ENCODE measurements around the gene THSD4. TPM values are rescaled to one million over a fixed set of nuclear protein-coding genes. Genes with fewer than 3 reads are reported as not detected.
A peak's percentile ranks its signal among the peaks of the same experiment; 100 is the strongest.

Gene THSD4
- total RNA-seq, 1 experiment from 2014 or later = 29.3 TPM

GRCh38 chr15:71334873-71335272, 219.6 kb downstream of the THSD4 start:
- TF ChIP-seq EZH2 (IDR thresholded peaks at IDR 0.05; ENCODE audit: low read depth) (no peak), CTCF (conservative IDR thresholded peaks at IDR 0.05) (no peak)
- H3F3A ChIP-seq (ENCODE audit: insufficient read depth, low read depth) = peaks cover 26% of the 10 kb centered on the region
- H4K20me1 ChIP-seq (ENCODE audit: insufficient read depth) = no peaks in the 10 kb centered on the region
- no peaks in the 10 kb centered on the region for H3K9me3 ChIP-seq (ENCODE audit: insufficient read depth, low read depth)
- peak overlapping the region; percentile 97; the same call in 1 of the 2 replicates for H3K27ac ChIP-seq
- H3K27me3 ChIP-seq (ENCODE audit: insufficient read depth, low read depth) = no peaks in the 10 kb centered on the region
- DNase-seq = no peak
- H3K36me3 ChIP-seq (ENCODE audit: low read depth) = peaks cover 3% of the 10 kb centered on the region; the same call in 1 of the 2 replicates
- BruUV-seq (replicated peaks) = no TSS peak
- ChIA-PET POLR2A (ENCODE audit: unreplicated experiment) (interaction anchor here (0.6 kb wide), 1 partner anchor 1678 kb away, joined by 6 read pairs; no protein-coding TSS in a partner anchor), CTCF (no interaction called here)
- peaks cover 64% of the 10 kb centered on the region for H3K4me1 ChIP-seq (replicated peaks; ENCODE audit: insufficient read depth)
- H3K9me2 ChIP-seq (ENCODE audit: insufficient read depth) = no peaks in the 10 kb centered on the region
- peaks cover 15% of the 10 kb centered on the region; the same call in 1 of the 2 replicates for H3K79me2 ChIP-seq (ENCODE audit: low read depth)
- no peak overlapping the region for H3K4me2 ChIP-seq
- no peak overlapping the region for H3K4me3 ChIP-seq
- intact Hi-C loops (cut with micrococcal nuclease; ENCODE audit: unreplicated experiment) = loop anchor here (5.0 kb wide), 2 partner anchors 58 to 218 kb away; partner anchors contain the start of gene THSD4
- H2AFZ ChIP-seq = no peak overlapping the region

- H3F3A ChIP-seq (ENCODE audit: insufficient read depth, low read depth) = peaks cover 24% of the 10 kb centered on the region
- DNase-seq = no peak
- no peaks in the 10 kb centered on the region for H3K9me2 ChIP-seq (ENCODE audit: insufficient read depth)
- peaks cover 18% of the 10 kb centered on the region; the same call in 1 of the 2 replicates for H3K79me2 ChIP-seq (ENCODE audit: low read depth)
- no peaks in the 10 kb centered on the region for H3K27me3 ChIP-seq (ENCODE audit: insufficient read depth, low read depth)
- H3K9me3 ChIP-seq (ENCODE audit: insufficient read depth, low read depth) = no peaks in the 10 kb centered on the region
- ChIA-PET POLR2A (ENCODE audit: unreplicated experiment) (no interaction called here), CTCF (no interaction called here)
- peak overlapping the region; percentile 97 for H3K27ac ChIP-seq
- H3K36me3 ChIP-seq (ENCODE audit: low read depth) = peaks cover 3% of the 10 kb centered on the region; the same call in 1 of the 2 replicates
- no peaks in the 10 kb centered on the region for H4K20me1 ChIP-seq (ENCODE audit: insufficient read depth)
- H2AFZ ChIP-seq = no peak overlapping the region
- H3K4me2 ChIP-seq = 0 out of 2 replicates have a peak overlapping the region, but pooled peaks have one; percentile 57
- H3K4me3 ChIP-seq = no peak overlapping the region
- intact Hi-C loops (cut with micrococcal nuclease; ENCODE audit: unreplicated experiment) = loop anchor here (5.0 kb wide), 2 partner anchors 58 to 218 kb away; partner anchors contain the start of gene THSD4
- peaks cover 60% of the 10 kb centered on the region for H3K4me1 ChIP-seq (replicated peaks; ENCODE audit: insufficient read depth)
- no TSS peak for BruUV-seq (replicated peaks)
- TF ChIP-seq CTCF (conservative IDR thresholded peaks at IDR 0.05) (no peak), EZH2 (IDR thresholded peaks at IDR 0.05; ENCODE audit: low read depth) (no peak)
Measured at GRCh38 chr15:71335591-71335990, 220.3 kb downstream of the THSD4 start.

GRCh38 chr15:71336671-71337070, 221.4 kb downstream of the THSD4 start:
- Histone ChIP-seq H2AFZ (no peak overlapping the region), H3K27ac (peak overlapping the region; percentile 97), H3K9me2 (ENCODE audit: insufficient read depth) (no peaks in the 10 kb centered on the region), H3K9me3 (ENCODE audit: insufficient read depth, low read depth) (no peaks in the 10 kb centered on the region), H3F3A (ENCODE audit: insufficient read depth, low read depth) (peaks cover 24% of the 10 kb centered on the region), H3K4me3 (no peak overlapping the region), H3K4me2 (peak overlapping the region; percentile 57), H3K27me3 (ENCODE audit: insufficient read depth, low read depth) (no peaks in the 10 kb centered on the region), H3K79me2 (ENCODE audit: low read depth) (peaks cover 18% of the 10 kb centered on the region; the same call in 1 of the 2 replicates), H3K4me1 (replicated peaks; ENCODE audit: insufficient read depth) (peaks cover 60% of the 10 kb centered on the region), H4K20me1 (ENCODE audit: insufficient read depth) (no peaks in the 10 kb centered on the region), H3K36me3 (ENCODE audit: low read depth) (peaks cover 3% of the 10 kb centered on the region; the same call in 1 of the 2 replicates)
- POLR2A ChIA-PET (ENCODE audit: unreplicated experiment) = interaction anchor here (0.7 to 1.3 kb wide), 2 partner anchors 12 to 101 kb away, joined by 3 to 5 read pairs; no protein-coding TSS in a partner anchor
- TF ChIP-seq EZH2 (IDR thresholded peaks at IDR 0.05; ENCODE audit: low read depth) (no peak), CTCF (conservative IDR thresholded peaks at IDR 0.05) (no peak)
- peak in 1 of 2 experiments; percentile 73 for DNase-seq
- CTCF ChIA-PET = interaction anchor here (0.5 kb wide), 1 partner anchor 209 kb away, joined by 10 read pairs; no protein-coding TSS in a partner anchor
- BruUV-seq (replicated peaks) = no TSS peak
- intact Hi-C loops (cut with micrococcal nuclease; ENCODE audit: unreplicated experiment) = loop anchor here (1.0 to 5.0 kb wide), 6 partner anchors 12 to 325 kb away; partner anchors contain the start of gene THSD4
